Limb (tissue), 2 donors: ENCODE results near the gene PLCB3.

Experiments
- DNase-seq, 2 donors: peaks; one replicate each; pipeline ENCODE4 v3.0.0-alpha.2; 2016; ENCODE audit errors: extremely low spot score in 2 of 2

The PLCB3 gene

DNA sequence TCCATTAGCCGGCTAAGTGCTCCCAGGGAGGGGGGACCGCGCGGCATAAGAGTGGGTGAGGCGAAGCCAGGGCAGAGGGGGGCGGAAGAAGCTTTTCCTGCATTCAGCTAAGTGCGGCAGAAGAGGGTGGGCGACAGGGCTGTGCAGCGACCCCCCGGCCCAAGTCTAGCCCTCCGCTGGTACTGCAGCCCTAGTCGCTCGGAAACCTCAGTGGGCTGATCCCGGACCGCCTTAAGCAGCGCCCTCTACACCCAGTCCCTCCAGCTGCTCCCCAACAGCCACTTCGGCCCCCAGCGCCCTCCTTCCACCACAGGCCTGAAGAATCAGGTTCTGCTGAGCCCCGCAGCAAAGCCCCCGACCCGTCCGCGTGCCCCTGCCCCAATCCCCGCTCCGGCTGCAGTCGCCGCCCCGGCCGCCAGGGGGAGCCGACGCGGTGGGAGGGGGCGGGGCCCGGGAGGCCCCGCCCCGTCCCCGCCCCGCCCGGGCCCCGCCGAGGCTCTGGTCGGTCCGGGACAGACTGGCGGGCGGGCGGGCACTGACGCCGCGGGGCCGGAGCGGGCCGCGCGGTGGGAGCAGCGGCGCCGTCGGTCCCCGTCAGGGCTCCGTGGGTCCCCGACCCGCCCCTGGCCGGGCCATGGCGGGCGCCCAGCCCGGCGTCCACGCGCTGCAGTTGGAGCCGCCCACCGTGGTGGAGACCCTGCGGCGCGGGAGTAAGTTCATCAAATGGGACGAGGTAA lies at the start of gene PLCB3:
Gene PLCB3, plus strand, starts transcription at position 515 of the 737 bp plus-strand sequence. Its CDS starts 120 bp downstream, at position 635.
- DNase-seq, result peak in 1 of 2 donors; percentile 85

DNA sequence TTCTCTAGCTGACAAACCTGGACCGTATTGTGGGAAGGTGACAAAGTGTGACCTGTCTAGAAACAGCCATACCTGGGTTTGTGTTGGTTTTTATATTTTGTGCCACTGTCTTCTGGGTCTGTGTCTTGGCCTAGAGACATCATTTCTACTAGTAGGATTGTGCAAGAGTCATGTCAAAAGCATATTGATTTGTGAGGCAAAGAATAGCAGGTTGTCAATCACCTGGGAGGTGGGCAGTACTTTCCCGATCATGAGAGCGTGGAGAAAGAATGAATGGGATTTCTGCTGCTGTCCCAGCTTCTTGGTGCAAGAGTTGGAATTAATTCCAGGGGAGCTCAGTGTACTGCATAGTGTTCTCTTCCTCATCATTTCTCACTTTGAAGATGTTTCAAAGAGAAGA lies 49.8 kb upstream of the PLCB3 start:
- DNase-seq, result no peak

- no peak for DNase-seq
Measured at GRCh38 chr11:64202992-64203391, 48.3 kb upstream of the PLCB3 start.

GRCh38 chr11:64203421-64204079 lies 47.8 kb upstream of the PLCB3 start:
- DNase-seq, result no peak

GRCh38 chr11:64204080-64204440 lies 47.3 kb upstream of the PLCB3 start:
- no peak for DNase-seq

DNA sequence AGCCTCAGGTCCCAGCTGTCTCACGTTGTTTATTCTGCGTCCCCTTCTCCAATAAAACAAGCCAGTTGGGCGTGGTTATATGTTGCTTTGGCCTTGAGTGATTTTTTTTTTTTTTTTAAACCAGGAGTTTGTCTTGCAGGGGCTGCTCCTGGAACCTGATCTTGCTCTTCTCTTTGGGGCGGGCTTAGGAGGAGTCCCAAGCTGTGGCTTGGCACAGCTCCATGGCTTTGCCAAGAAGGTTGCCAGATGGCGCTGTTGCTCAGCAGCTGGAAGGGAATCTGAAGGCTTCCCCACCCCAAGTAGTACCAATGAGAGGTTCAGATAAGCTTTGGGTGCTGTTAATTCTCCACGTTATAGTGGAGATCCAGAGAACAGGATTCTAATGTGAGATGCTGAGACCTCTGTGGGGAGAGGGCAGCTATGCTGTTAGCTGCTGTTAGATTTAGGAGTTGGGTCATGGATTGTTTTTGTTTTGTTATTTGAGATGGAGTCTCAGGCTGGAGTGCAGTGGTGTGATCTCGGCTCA lies 46.8 kb upstream of the PLCB3 start:
- DNase-seq, result peak; percentile 82 to 85

DNA sequence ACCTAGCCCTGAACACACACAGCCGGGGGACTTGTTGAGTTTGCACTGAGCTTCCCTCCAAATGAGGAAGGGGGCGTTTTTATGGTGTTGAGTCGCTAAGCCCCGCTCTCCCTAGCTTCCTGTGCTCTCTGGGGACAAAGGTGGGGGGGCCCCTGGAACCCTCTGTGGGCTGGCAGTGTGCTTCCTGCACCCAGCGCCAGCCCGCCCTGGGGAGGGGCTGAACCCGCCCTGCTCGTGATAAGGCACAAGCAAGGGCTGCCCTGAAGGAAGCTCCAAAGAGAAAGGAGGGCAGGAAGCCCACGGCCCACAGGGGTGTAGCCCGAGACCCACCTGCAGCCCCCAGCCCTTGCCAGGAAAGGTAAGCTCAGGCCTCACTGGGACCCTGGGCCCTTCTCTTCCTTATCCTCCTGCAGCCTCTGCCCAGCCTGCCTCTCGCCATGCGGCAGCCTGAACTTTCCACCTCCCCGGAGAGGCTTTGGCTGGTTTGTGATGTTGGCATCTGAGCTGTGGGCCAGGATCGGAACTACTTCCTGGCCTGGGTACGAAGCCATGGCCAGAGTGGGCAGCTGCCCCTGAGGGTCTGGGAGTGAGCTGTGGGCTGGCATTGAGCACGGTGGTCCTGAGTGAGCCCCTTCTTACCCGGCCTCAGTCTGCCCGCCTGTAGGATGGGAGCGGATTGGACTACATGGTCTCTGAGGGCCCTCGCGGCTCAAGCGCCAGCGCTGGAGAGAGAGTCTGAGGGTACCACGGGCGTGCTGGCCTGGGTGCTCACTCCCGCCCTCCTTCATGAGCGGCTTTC lies 44.7 kb upstream of the PLCB3 start, which contains the start of gene FERMT3:
Gene FERMT3, plus strand, starts transcription at position 265 of the 799 bp plus-strand sequence. CDS start 644 bp downstream, outside the sequence.
- peak in 1 of 2 donors; percentile 35 for DNase-seq

GRCh38 chr11:64207256-64208085 lies 43.9 kb upstream of the PLCB3 start:
- DNase-seq, result peak; percentile 52 to 59

DNA sequence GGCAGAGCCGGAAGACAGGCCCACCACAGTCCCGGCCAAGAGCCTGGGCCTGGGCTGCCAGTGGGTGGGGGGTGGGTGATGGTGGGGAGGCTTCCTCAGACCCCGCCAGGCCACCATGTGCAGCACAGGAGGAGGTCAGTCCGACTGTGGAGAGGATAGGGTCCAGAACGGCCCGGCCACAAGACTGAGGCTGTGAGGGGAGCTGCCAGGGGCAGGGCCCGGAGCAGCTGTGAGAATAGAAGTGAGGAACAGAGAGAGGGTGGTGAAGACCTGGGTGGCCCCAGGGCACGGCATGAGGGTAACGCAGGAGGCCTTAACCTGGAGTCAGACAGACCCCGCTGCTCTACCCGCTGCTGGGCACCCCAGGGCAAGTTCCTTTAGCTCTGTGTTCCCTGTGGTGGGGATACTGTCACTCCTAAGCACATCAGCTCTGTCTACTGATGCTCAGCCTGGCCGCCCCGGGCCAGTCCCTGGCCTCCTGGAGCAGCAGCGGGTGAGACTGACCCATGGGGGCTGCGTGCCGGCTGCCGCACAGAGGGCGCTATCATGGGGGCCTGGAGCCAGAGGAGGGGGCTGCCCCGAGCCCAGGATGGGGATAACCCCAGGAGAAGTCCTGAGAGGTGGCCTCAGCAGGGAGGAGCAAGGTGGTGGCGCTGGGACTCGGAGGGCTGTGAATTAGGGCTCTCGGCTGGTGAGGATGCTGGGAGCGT lies 43.1 kb upstream of the PLCB3 start:
- DNase-seq, result no peak

DNA sequence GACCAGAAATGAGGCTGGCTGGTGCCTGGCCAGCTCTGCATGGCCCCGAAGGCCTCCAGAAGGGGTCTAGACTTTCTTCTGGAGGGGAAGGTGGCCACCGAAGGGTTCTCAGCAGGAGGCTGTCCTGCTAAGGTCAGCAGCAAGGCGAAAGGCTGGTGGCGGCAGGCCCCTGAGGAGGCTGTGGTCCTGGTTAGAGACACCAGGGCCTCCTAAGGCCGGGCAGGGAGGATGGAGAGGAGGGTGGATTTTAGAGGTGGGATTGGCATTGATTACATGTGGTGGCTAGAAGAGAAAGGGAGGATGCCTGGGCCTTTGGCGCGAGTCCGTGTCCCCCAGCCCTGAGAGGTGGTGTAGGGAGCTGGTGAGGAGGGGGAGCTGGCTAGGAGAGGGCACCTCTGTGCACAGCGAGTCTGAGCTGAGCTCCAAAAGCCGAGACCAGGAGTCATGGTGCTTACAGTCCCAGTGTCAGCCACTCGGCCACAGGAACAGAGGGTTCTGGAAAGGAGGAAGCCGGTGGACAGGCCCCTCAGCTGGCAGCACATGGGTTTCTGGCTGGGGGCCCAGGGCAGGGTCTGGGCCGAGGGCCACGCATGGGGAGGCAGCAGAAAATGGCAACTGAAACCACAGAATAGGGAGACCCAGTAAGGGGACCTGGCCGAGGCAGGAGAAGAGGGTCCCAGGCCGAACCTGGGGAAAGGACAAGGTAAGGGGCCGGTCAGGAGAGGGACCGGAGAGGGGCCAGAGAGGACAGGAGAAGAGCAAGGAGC lies 42.4 kb upstream of the PLCB3 start:
- DNase-seq, result peak in 1 of 2 donors; percentile 27

DNA sequence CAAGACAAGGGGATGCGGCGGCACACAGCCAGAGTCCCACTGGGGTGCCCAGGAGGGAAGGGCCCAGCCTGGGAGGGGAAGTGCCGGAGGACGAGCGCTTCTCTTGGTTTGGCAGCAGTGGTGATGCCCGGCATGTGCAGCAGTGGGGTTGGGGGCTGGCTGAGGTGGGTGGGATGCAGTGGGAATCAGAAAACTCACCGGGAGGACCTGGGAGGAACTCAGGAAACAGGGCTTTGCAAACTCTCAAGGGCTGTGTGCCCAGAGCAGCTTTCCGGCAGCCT lies 41.8 kb upstream of the PLCB3 start:
- no peak for DNase-seq

DNA sequence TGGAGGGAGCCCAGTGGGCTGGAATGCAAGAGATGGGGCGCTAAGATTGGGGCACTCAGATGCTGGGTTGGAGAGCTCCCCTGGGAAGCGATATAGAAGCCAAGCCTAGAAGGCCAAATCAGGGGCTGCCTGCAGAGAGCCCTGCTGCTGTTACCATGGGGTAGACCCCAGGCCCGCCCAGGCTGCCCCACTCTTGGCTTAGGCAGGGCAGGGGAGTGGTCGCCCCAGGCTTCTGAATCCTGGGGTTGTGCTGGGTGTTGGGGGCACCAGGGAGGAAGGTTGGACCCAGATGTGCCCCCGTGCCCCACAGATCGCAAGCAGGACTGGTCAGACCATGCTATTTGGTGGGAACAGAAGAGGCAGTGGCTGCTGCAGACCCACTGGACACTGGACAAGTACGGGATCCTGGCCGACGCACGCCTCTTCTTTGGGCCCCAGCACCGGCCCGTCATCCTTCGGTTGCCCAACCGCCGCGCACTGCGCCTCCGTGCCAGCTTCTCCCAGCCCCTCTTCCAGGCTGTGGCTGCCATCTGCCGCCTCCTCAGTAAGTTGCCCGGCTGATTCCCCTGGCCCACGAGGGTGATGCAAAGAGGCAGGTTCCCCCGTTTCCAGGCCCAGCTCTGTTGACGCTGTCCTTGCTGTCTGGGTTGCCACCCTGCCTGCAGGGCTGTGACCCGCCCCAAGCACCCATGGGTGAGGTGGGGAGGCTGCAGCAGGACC lies 40.9 kb upstream of the PLCB3 start:
- DNase-seq, result no peak

GRCh38 chr11:64211181-64211872 lies 40.0 kb upstream of the PLCB3 start:
- DNase-seq, result no peak

DNA sequence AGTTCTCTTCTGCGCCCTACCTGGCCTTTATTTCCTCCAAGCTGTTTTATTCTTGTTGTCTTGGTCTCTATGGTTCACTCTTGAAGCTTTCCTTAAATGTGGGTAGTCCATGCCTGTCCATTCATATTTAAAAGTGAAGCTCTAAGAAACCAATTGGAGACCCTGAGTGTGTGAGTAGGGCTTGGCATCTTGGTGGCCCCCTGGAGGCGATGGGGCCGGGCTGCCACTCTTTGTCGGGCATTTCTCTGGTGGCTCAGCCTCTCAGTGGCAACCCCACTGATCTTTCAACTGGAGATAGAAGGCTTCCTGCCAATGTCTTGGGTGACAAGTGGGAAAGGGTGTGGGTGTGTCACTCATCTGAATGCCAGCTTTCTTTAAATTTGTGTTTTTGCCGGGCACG lies 34.5 kb upstream of the PLCB3 start:
- no peak for DNase-seq

DNA sequence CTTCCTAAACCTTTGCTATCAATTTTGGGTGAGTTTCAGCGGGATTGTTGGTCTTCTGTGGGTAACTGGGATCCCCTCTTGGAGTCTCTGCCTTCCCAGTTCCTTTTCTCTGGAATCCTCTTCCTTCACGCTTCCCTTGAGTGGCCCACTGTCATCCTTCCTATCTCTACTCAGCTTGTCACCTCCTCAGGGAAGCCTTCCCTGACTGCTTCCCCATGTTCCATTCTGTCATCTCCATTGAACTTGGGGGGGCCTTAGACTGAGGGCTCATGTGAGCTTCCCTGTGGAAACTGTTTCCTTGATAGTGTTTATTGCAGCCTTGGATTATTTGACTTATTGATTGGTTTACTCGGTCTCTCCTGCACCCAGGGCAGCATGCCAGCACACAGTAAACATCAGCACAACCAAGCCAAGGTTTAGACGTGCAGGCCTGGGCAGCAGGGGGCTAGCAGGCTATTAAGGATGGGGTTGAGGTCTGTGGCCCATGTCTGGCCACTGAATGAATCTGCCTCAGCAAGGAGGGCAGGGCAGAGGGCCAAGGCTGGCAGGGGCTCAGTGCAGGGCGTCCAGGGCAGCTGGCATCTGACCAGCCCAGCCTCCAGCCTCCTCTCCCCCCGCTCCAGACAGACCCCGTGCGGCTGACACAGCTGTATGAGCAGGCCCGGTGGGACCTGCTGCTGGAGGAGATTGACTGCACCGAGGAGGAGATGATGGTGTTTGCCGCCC lies 32.5 kb upstream of the PLCB3 start:
- no peak for DNase-seq

DNA sequence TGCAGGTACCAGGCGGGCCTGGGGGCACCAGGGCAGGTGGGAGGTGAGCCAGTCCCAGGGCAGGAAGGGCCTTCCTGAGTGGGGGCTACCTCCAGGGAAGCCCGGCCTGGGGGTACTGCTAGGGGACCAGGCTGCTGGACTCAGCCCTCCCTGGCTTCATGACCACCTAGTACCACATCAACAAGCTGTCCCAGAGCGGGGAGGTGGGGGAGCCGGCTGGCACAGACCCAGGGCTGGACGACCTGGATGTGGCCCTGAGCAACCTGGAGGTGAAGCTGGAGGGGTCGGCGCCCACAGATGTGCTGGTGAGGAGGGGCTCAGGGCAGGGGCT lies 32.0 kb upstream of the PLCB3 start:
- peak in 1 of 2 donors; percentile 30 for DNase-seq

- DNase-seq, result no peak
Measured at GRCh38 chr11:64219755-64220154, 31.6 kb upstream of the PLCB3 start.

GRCh38 chr11:64220271-64220670 lies 31.1 kb upstream of the PLCB3 start:
- no peak for DNase-seq
